C4-2B (cell line): ENCODE data around the gene UNC13B.

Source experiments
- H3K27ac ChIP-seq: fragments of 450-650 bp; 2 replicates; pipeline ENCODE4 v1.5.1; 2017
- ZFX ChIP-seq: fragments of 450-650 bp; IDR thresholded peaks from 2 replicates; pipeline ENCODE4 v1.6.1; 2017
- TF ChIP-seq, protein P1 (sequence below): fragments of 450-650 bp; conservative IDR thresholded peaks from 2 replicates; pipeline ENCODE4 v1.5.1; 2017; ENCODE audit warnings: mild to moderate bottlenecking

The UNC13B gene

DNA sequence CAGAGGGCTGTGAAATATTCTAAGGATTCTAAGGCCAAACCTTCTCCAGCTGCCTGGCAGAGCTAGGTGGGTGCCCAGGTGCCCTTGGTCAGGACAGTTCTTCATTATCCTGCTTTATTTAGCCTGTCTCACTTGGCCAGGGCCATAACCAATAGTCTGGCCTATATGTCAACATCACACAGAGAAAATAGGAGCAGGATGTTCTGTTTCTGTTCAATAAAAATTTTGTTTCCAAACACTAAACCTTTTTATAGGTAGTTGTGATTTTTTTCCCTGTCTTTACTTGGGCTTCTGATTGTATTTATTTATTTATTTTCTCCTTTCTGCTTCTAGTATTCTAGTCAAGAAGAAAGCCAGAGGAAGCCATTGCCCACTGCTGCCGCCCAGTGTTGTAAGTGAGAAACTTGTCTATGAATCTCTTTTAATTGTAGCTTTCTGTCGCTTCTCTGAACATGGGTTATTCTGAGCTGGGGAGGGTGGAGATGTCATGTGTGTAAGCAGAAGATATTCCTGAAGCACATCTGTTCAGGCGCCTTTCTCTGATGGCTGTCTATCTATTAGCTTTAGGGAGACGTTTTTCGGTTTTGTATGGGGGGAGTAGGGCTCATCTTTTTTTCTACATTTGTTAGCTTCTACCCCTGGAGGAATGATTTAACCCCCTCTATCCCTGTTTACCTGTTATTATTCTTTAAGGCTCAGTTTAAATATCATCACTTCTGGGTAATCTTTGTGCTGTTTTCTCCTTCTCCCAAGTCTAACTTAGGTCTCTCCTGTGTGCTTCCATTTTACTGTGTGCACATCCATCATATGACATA is 97.1 kb downstream of the UNC13B start:
- H3K27ac ChIP-seq: no peak overlapping the region
- TF ChIP-seq, protein P1, sequence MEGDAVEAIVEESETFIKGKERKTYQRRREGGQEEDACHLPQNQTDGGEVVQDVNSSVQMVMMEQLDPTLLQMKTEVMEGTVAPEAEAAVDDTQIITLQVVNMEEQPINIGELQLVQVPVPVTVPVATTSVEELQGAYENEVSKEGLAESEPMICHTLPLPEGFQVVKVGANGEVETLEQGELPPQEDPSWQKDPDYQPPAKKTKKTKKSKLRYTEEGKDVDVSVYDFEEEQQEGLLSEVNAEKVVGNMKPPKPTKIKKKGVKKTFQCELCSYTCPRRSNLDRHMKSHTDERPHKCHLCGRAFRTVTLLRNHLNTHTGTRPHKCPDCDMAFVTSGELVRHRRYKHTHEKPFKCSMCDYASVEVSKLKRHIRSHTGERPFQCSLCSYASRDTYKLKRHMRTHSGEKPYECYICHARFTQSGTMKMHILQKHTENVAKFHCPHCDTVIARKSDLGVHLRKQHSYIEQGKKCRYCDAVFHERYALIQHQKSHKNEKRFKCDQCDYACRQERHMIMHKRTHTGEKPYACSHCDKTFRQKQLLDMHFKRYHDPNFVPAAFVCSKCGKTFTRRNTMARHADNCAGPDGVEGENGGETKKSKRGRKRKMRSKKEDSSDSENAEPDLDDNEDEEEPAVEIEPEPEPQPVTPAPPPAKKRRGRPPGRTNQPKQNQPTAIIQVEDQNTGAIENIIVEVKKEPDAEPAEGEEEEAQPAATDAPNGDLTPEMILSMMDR: peak; percentile 92
- TF ChIP-seq ZFX: no peak

DNA sequence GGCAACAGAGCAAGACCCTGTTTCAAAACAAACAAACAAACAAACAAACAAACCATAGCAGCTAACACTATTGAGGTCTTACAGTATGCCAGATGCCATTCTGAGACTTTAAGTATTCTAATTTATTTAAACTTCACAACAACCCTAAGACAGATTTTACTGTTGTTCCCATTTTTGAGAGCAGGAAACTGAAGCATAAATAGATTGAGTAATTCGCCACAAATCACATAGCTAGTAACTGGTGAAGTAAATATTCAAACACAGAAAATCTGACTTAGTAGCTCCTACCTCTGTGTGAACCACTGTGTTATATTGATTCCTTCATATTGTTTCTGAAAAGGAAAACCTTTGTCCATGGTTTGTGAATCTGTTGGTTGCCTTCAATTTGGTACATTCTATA is 98.4 kb downstream of the UNC13B start:
- TF ChIP-seq, protein P1: no peak
- no peak for TF ChIP-seq ZFX
- no peak overlapping the region for H3K27ac ChIP-seq

DNA sequence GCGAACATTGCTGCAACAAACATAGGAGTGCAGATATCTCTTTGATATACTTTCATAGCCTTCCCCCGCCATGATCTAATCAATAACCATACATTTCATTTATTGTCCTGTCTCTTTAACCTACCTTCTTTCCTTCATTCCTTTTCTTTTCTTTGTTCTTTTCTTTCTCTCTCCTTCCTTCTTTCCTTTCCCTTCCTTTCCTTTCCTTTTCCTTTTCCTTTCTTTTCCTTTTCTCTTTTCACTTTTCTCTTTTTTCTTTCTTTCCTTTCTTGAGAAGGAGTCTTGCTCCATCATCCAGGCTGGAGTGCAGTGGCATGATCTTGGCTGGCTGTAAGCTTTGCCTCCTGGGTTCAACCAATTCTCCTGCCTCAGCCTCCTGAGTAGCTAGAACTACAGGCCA is 100.3 kb downstream of the UNC13B start:
- TF ChIP-seq ZFX: no peak
- TF ChIP-seq, protein P1: no peak
- H3K27ac ChIP-seq: no peak overlapping the region

DNA sequence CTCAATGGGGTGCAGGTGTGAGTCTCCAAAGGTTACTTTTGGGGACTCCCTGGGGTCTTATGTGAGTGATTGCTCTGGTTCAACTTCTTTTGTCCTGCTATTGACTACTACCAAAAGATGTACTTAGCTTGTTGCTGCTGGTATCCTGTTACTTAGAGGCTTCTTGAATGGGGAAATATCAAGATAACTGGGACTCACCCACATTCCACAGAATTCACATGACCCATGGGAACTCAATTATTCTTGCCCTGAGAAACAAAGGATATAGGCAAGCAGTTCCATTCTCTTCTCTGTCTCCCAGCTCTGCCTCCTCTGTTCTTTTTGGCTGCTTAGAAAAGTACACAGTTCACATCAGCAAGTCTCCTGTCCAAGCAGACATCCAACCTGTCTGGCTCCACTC is 105.9 kb downstream of the UNC13B start:
- no peak for TF ChIP-seq ZFX
- TF ChIP-seq, protein P1: no peak
- no peak overlapping the region for H3K27ac ChIP-seq

DNA sequence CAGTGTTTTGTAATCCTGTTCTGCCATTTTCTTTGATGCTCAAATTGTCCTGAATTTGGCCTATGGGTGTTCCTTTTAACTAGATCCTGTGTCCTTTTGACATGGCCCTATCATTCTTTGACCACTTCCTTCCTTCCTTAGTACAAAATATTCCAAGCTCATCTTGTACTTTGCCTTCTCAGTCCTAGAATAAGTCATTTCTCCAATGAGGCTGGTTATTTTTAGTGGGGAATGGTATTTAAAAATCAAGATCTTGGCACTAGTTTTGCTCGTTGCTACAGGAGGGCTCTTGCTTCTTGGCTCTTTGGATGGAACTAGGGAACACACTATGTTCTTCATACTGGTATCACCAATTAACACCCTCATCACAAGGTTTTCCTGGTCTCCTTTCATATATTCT is 108.1 kb downstream of the UNC13B start:
- H3K27ac ChIP-seq: no peak overlapping the region
- TF ChIP-seq ZFX: no peak
- TF ChIP-seq, protein P1: no peak

DNA sequence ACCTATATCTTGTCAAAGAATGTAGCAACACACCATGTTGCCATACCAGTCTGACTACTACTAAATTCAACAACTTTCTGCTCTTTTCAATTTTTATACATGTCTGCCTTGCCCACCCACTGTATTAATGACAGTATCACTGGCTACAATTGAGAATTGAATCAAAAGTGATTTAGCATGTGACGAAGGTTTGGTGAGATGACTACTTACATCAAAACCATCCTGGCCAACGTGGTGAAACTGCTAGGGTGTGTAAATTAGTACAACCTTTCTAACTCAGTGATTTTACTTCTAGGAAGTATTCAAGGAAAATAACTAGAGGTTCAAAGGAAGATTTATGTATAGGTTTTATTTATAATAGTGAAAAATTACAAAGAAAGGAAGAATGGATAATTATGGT is 109.8 kb downstream of the UNC13B start:
- TF ChIP-seq ZFX: no peak
- TF ChIP-seq, protein P1: no peak
- H3K27ac ChIP-seq: no peak overlapping the region

DNA sequence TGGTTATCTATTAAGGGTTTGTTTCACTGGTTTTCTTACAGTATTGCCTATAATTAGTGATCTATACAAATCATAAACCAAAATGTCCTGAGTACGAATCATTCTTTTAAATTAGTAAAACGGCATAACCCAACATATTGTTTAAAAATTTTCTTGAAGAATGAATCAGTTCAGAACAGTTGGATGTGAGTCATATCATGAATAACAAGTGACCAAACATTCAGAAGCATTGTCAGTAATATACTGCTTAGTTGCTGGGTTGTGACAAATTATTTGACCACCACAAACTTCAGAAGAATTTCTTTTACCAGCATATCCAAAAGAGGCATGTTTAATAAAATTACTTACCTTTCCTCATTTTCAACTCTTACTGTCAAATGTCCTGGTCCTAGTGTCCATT is 111.2 kb downstream of the UNC13B start:
- TF ChIP-seq, protein P1: no peak
- no peak for TF ChIP-seq ZFX
- no peak overlapping the region for H3K27ac ChIP-seq
